ENCODE measurements around the gene C17orf107. TPM values are rescaled to one million over a fixed set of nuclear protein-coding genes. Genes with fewer than 3 reads are reported as not detected.

C17orf107 gene
- total and polyA plus RNA-seq, 4 donors, result 0.19 to 5.9 (median 1.7) TPM

DNA sequence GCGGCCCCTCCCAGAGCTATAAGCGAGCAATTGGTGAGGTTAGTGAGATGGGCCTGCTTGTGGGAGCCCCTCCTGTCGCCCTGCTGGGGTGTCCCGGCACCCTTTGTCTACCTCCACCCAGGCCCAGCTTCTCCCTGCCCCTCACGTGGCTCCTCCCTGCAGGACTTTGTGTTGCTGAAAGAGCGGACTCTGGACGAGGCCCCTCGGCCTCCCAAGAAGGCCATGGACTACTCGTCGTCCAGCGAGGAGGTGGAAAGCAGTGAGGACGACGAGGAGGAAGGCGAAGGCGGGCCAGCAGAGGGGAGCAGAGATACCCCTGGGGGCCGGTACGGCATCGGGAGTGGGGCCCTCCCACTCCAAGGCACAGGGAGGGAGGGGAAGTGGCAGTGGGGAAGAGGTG lies 6.1 kb upstream of the C17orf107 start:
- 92% methylated on average over 18 of the region's 18 CpGs for WGBS

DNA sequence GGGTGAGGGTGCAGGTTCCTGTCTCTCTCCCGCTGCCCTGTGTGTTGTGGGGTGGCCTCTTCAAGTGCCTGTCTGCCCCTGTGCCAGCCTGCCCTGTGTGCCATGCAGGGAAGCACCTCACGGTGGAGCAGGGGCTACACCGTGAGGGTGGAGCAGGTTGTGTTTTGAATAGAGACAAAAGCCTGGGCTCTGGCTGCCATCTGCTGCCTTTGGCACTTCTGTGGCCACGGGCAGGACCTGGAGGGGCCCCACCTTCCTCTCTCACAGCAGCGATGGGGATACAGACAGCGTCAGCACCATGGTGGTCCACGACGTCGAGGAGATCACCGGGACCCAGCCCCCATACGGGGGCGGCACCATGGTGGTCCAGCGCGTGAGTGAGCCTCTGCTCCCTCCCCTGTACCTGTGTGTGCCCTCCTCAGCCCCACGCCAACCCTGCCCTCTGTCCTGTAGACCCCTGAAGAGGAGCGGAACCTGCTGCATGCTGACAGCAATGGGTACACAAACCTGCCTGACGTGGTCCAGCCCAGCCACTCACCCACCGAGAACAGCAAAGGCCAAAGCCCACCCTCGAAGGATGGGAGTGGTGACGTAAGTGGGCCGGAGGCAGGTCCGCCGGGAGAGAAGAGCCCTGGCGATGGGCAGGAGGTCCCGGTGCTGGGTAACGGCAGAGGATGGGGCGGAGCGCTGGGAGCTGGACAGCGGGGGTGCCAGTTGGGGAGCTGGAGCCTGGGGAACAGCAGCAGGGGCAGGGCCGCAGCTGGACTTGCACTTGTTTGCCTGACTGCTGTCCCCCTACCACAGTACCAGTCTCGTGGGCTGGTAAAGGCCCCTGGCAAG lies 5.4 kb upstream of the C17orf107 start:
- no peak overlapping the region for H3K4me3 ChIP-seq (ENCODE audit: low read depth in 1 of 3, low read length in 3 of 3)
- peaks cover 14 to 55% (median 20%) of the 10 kb centered on the region in 4 donors for H3K36me3 ChIP-seq (ENCODE audit: control insufficient read depth in 4 of 4, insufficient read depth in 3 of 4, low read depth in 1 of 4, low read length in 3 of 4)
- TF ChIP-seq RXRA (IDR thresholded peaks at IDR 0.05), result no peak
- no peak for TF ChIP-seq HNF4A (conservative IDR thresholded peaks at IDR 0.05)
- TF ChIP-seq, protein P1, sequence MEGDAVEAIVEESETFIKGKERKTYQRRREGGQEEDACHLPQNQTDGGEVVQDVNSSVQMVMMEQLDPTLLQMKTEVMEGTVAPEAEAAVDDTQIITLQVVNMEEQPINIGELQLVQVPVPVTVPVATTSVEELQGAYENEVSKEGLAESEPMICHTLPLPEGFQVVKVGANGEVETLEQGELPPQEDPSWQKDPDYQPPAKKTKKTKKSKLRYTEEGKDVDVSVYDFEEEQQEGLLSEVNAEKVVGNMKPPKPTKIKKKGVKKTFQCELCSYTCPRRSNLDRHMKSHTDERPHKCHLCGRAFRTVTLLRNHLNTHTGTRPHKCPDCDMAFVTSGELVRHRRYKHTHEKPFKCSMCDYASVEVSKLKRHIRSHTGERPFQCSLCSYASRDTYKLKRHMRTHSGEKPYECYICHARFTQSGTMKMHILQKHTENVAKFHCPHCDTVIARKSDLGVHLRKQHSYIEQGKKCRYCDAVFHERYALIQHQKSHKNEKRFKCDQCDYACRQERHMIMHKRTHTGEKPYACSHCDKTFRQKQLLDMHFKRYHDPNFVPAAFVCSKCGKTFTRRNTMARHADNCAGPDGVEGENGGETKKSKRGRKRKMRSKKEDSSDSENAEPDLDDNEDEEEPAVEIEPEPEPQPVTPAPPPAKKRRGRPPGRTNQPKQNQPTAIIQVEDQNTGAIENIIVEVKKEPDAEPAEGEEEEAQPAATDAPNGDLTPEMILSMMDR (IDR thresholded peaks at IDR 0.05; ENCODE audit: low read depth, low read length, missing input control), result no peak
- no peak for TF ChIP-seq RAD21 (IDR thresholded peaks at IDR 0.05)
- TF ChIP-seq, protein P2, sequence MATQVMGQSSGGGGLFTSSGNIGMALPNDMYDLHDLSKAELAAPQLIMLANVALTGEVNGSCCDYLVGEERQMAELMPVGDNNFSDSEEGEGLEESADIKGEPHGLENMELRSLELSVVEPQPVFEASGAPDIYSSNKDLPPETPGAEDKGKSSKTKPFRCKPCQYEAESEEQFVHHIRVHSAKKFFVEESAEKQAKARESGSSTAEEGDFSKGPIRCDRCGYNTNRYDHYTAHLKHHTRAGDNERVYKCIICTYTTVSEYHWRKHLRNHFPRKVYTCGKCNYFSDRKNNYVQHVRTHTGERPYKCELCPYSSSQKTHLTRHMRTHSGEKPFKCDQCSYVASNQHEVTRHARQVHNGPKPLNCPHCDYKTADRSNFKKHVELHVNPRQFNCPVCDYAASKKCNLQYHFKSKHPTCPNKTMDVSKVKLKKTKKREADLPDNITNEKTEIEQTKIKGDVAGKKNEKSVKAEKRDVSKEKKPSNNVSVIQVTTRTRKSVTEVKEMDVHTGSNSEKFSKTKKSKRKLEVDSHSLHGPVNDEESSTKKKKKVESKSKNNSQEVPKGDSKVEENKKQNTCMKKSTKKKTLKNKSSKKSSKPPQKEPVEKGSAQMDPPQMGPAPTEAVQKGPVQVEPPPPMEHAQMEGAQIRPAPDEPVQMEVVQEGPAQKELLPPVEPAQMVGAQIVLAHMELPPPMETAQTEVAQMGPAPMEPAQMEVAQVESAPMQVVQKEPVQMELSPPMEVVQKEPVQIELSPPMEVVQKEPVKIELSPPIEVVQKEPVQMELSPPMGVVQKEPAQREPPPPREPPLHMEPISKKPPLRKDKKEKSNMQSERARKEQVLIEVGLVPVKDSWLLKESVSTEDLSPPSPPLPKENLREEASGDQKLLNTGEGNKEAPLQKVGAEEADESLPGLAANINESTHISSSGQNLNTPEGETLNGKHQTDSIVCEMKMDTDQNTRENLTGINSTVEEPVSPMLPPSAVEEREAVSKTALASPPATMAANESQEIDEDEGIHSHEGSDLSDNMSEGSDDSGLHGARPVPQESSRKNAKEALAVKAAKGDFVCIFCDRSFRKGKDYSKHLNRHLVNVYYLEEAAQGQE (IDR thresholded peaks at IDR 0.05), result no peak
- TF ChIP-seq GABPA (IDR thresholded peaks at IDR 0.05 in 1 of 2, conservative IDR thresholded peaks at IDR 0.05 in 1 of 2), result no peak
- TF ChIP-seq FOXA2 (IDR thresholded peaks at IDR 0.05), result no peak
- TF ChIP-seq SP1 (IDR thresholded peaks at IDR 0.05), result no peak
- TF ChIP-seq, protein P3, sequence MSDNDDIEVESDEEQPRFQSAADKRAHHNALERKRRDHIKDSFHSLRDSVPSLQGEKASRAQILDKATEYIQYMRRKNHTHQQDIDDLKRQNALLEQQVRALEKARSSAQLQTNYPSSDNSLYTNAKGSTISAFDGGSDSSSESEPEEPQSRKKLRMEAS (IDR thresholded peaks at IDR 0.05), result no peak
- no peak for TF ChIP-seq YY1 (IDR thresholded peaks at IDR 0.05)
- no peak for TF ChIP-seq EGR1 (IDR thresholded peaks at IDR 0.05; ENCODE audit: low read depth in 2 of 2)
- no peak for TF ChIP-seq JUND (IDR thresholded peaks at IDR 0.05)
- TF ChIP-seq NR2F2 (IDR thresholded peaks at IDR 0.05), result no peak
- TF ChIP-seq HNF4G (IDR thresholded peaks at IDR 0.05), result no peak
- no peak for TF ChIP-seq TAF1 (conservative IDR thresholded peaks at IDR 0.05)
- TF ChIP-seq, protein P4, sequence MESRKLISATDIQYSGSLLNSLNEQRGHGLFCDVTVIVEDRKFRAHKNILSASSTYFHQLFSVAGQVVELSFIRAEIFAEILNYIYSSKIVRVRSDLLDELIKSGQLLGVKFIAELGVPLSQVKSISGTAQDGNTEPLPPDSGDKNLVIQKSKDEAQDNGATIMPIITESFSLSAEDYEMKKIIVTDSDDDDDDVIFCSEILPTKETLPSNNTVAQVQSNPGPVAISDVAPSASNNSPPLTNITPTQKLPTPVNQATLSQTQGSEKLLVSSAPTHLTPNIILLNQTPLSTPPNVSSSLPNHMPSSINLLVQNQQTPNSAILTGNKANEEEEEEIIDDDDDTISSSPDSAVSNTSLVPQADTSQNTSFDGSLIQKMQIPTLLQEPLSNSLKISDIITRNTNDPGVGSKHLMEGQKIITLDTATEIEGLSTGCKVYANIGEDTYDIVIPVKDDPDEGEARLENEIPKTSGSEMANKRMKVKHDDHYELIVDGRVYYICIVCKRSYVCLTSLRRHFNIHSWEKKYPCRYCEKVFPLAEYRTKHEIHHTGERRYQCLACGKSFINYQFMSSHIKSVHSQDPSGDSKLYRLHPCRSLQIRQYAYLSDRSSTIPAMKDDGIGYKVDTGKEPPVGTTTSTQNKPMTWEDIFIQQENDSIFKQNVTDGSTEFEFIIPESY (IDR thresholded peaks at IDR 0.05), result no peak
- TF ChIP-seq FOXA1 (IDR thresholded peaks at IDR 0.05), result no peak
- TF ChIP-seq, protein P5, sequence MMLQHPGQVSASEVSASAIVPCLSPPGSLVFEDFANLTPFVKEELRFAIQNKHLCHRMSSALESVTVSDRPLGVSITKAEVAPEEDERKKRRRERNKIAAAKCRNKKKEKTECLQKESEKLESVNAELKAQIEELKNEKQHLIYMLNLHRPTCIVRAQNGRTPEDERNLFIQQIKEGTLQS (IDR thresholded peaks at IDR 0.05), result no peak
- H3K9me3 ChIP-seq (ENCODE audit: control insufficient read depth in 4 of 4, low read length in 3 of 4), result no peaks in the 10 kb centered on the region
- H3K27me3 ChIP-seq (ENCODE audit: control insufficient read depth in 4 of 4, insufficient read depth in 4 of 4, low read length in 3 of 4), result no peaks in the 10 kb centered on the region
- no peak overlapping the region for H3K27ac ChIP-seq (ENCODE audit: low read depth in 1 of 2, low read length in 2 of 2)
- 92% methylated on average over 31 of the region's 31 CpGs for WGBS
- no peak for DNase-seq (ENCODE audit: low spot score)
- H3K4me1 ChIP-seq (ENCODE audit: control insufficient read depth in 4 of 4, insufficient read depth in 4 of 4, low read length in 3 of 4), result peaks cover 2 to 40% (median 23%) of the 10 kb centered on the region in 4 donors
- no peak overlapping the region for H3K9ac ChIP-seq (ENCODE audit: low read depth in 1 of 2, low read length in 2 of 2)

More for the DNA sequence above, 6.1 kb upstream of the C17orf107 start:
- H3K36me3 ChIP-seq (ENCODE audit: control insufficient read depth in 4 of 4, insufficient read depth in 3 of 4, low read depth in 1 of 4, low read length in 3 of 4), result peaks cover 14 to 55% (median 20%) of the 10 kb centered on the region in 4 donors
- no peaks in the 10 kb centered on the region for H3K9me3 ChIP-seq (ENCODE audit: control insufficient read depth in 4 of 4, low read length in 3 of 4)
- H3K27ac ChIP-seq (ENCODE audit: low read depth in 1 of 2, low read length in 2 of 2), result no peak overlapping the region
- TF ChIP-seq NR2F2 (IDR thresholded peaks at IDR 0.05), result no peak
- H3K9ac ChIP-seq (ENCODE audit: low read depth in 1 of 2, low read length in 2 of 2), result no peak overlapping the region
- H3K4me3 ChIP-seq (ENCODE audit: low read depth in 1 of 3, low read length in 3 of 3), result no peak overlapping the region
- no peak for DNase-seq (ENCODE audit: low spot score)
- H3K4me1 ChIP-seq (ENCODE audit: control insufficient read depth in 4 of 4, insufficient read depth in 4 of 4, low read length in 3 of 4), result peaks cover 2 to 34% (median 16%) of the 10 kb centered on the region in 4 donors
- H3K27me3 ChIP-seq (ENCODE audit: control insufficient read depth in 4 of 4, insufficient read depth in 4 of 4, low read length in 3 of 4), result no peaks in the 10 kb centered on the region
